GM23248 (cell line): ENCODE measurements around the gene PSMC5. TPM values are rescaled to one million over a fixed set of nuclear protein-coding genes. Genes with fewer than 3 reads are reported as not detected.
A peak's percentile ranks its signal among the peaks of the same experiment; 100 is the strongest.

Source experiments
- DNase-seq: peaks from one replicate; pipeline ENCODE4 v3.0.0-alpha.2; 2015
- H2AFZ ChIP-seq: fragments of 200-600 bp; sonication (generic); 2 replicates; pipeline ENCODE4 v1.6.1; 2016; ENCODE audit warnings: antibody characterized with exemption
- H3F3A ChIP-seq: fragments of 200-600 bp; sonication (generic); 2 replicates; pipeline ENCODE4 v1.6.1; 2016; ENCODE audit warnings: mild to moderate bottlenecking, antibody characterized with exemption, mixed run types; ENCODE audit not compliant: insufficient read depth
- H3K27ac ChIP-seq: fragments of 200-600 bp; sonication (generic); 2 replicates; pipeline ENCODE4 v1.5.1; 2016; ENCODE audit warnings: mild to moderate bottlenecking
- H3K27me3 ChIP-seq: fragments of 200-600 bp; sonication (generic); replicated peaks from 2 replicates; pipeline ENCODE4 v1.6.1; 2016; ENCODE audit warnings: mild to moderate bottlenecking; ENCODE audit not compliant: insufficient read depth
- H3K36me3 ChIP-seq: fragments of 200-600 bp; sonication (generic); 2 replicates; pipeline ENCODE4 v1.6.1; 2016; ENCODE audit warnings: low read depth, mild to moderate bottlenecking
- H3K4me1 ChIP-seq: fragments of 200-600 bp; sonication (generic); 2 replicates; pipeline ENCODE4 v1.6.1; 2016; ENCODE audit warnings: mild to moderate bottlenecking; ENCODE audit not compliant: insufficient read depth
- H3K4me2 ChIP-seq: fragments of 200-600 bp; sonication (generic); one replicate; pipeline ENCODE4 v1.6.1; 2016; ENCODE audit warnings: mild to moderate bottlenecking; ENCODE audit not compliant: unreplicated experiment
- H3K4me3 ChIP-seq: fragments of 200-600 bp; sonication (generic); 2 replicates; pipeline ENCODE4 v1.5.1; 2016; ENCODE audit warnings: mild to moderate bottlenecking
- H3K79me2 ChIP-seq: fragments of 200-600 bp; sonication (generic); 2 replicates; pipeline ENCODE4 v1.6.1; 2016; ENCODE audit warnings: mild to moderate bottlenecking; ENCODE audit not compliant: insufficient read depth
- H3K9ac ChIP-seq: fragments of 200-600 bp; sonication (generic); 2 replicates; pipeline ENCODE4 v1.6.1; 2016; ENCODE audit warnings: mild to moderate bottlenecking
- H3K9me2 ChIP-seq: fragments of 200-600 bp; sonication (generic); 2 replicates; pipeline ENCODE4 v1.6.1; 2016; ENCODE audit warnings: mixed run types, mild to moderate bottlenecking, moderate library complexity; ENCODE audit not compliant: insufficient read depth
- H3K9me3 ChIP-seq: fragments of 200-600 bp; sonication (generic); one replicate; pipeline ENCODE4 v1.6.1; 2017; ENCODE audit warnings: low read depth
- H4K20me1 ChIP-seq: fragments of 200-600 bp; sonication (generic); 2 replicates; pipeline ENCODE4 v1.6.0; 2016; ENCODE audit not compliant: insufficient read depth
- EZH2 ChIP-seq: fragments of 200-600 bp; sonication (generic); IDR thresholded peaks from 2 replicates; pipeline ENCODE4 v1.6.1; 2018; ENCODE audit warnings: antibody characterized with exemption, mild to moderate bottlenecking; ENCODE audit not compliant: insufficient read depth, poor library complexity, severe bottlenecking
- EZH2phosphoT487 ChIP-seq: fragments of 200-600 bp; sonication (generic); IDR thresholded peaks from 2 replicates; pipeline ENCODE4 v1.6.1; 2018; ENCODE audit warnings: antibody characterized with exemption, moderate library complexity, mild to moderate bottlenecking, low read depth; ENCODE audit not compliant: insufficient read depth
- WGBS, 2 experiments: methylation state at CpG; one replicate each; pipeline ENCODE4 v1.1.6; 2015 to 2017; ENCODE audit warnings: low lambda C conversion rate in 2 of 2, low coverage in 1 of 2; ENCODE audit errors: missing lambda C conversion rate in 2 of 2; 5-methylcytosine and 5-hydroxymethylcytosine counted together
- in situ Hi-C: fragments of 300-500 bp; cut with MboI; formaldehyde crosslinking; loops from 2 replicates; pipeline ENCODE4 v1.15.0; 2020
- polyA plus RNA-seq: library from polyadenylated mRNA; unstranded; fragments of >200 nt; fragmentation: Nextera tagmentation; extraction: Ambion mirVana; gene quantifications from 2 replicates; pipeline ENCODE4 v1.2.1, GENCODE V29; 2016
- total RNA-seq: library from RNA; depleted of rRNA; stranded (reverse); fragments of >200 nt; shearing (Covaris generic); gene quantifications from 2 replicates; pipeline ENCODE4 v1.2.3, GENCODE V29; 2014; rRNA removed

PSMC5 gene
- 36.2 and 60.5 TPM in 2 replicates for total RNA-seq
- polyA plus RNA-seq = 178 and 180 TPM in 2 replicates

- H3F3A ChIP-seq = peaks cover 16% of the 10 kb centered on the region
- 1 to 2% methylated on average over 56 to 58 of the region's 58 CpGs for WGBS, 2 experiments
- peaks cover 8% of the 10 kb centered on the region for H3K4me1 ChIP-seq
- H3K79me2 ChIP-seq = peaks cover 79% of the 10 kb centered on the region
- no peak for TF ChIP-seq EZH2
- TF ChIP-seq EZH2phosphoT487 = no peak
- H2AFZ ChIP-seq = peak within 1 kb of the TSS; percentile 88
- peak within 1 kb of the TSS; percentile 87 for H3K4me3 ChIP-seq
- no peaks in the 10 kb centered on the region for H3K9me3 ChIP-seq
- in situ Hi-C loops = no loop called here
- peak within 1 kb of the TSS; percentile 90 for H3K27ac ChIP-seq
- H3K9ac ChIP-seq = peak within 1 kb of the TSS; percentile 86
- H3K9me2 ChIP-seq = no peaks in the 10 kb centered on the region
- peak; percentile 97 for DNase-seq
- no peaks in the 10 kb centered on the region for H4K20me1 ChIP-seq
- H3K27me3 ChIP-seq = no peaks in the 10 kb centered on the region
- peaks cover 56% of the 10 kb centered on the region for H3K36me3 ChIP-seq
- peak within 1 kb of the TSS; percentile 91 for H3K4me2 ChIP-seq
Observed at GRCh38 chr17:63827002-63827800, at the start of gene PSMC5, which contains the start of gene FTSJ3. PSMC5 (plus strand) TSS chr17:63827431; CDS start chr17:63827491, 60 bp downstream. FTSJ3 (minus strand) TSS chr17:63827663; CDS start chr17:63826902, 761 bp downstream.

- peaks cover 52% of the 10 kb centered on the region for H4K20me1 ChIP-seq
- in situ Hi-C loops = no loop called here
- H3K9me3 ChIP-seq = no peaks in the 10 kb centered on the region
- 96 to 100% methylated on average over 1 of the region's 1 CpG for WGBS, 2 experiments
- TF ChIP-seq EZH2phosphoT487 (no peak), EZH2 (no peak)
- H3K27ac ChIP-seq = peak overlapping the region; percentile 24; the same call in 1 of the 2 replicates
- H3K4me1 ChIP-seq = peaks cover 48% of the 10 kb centered on the region
- no peak overlapping the region for H3K4me2 ChIP-seq
- no peaks in the 10 kb centered on the region for H3K9me2 ChIP-seq
- DNase-seq = peak; percentile 46
- H3K9ac ChIP-seq = no peak overlapping the region
- peaks cover 20% of the 10 kb centered on the region for H3F3A ChIP-seq
- H3K36me3 ChIP-seq = peaks cover 18% of the 10 kb centered on the region; the same call in 1 of the 2 replicates
- no peaks in the 10 kb centered on the region for H3K27me3 ChIP-seq
- no peak overlapping the region for H3K4me3 ChIP-seq
- peaks cover 100% of the 10 kb centered on the region for H3K79me2 ChIP-seq
- H2AFZ ChIP-seq = no peak overlapping the region
Observed at GRCh38 chr17:63780507-63780906, 46.7 kb upstream of the PSMC5 start.

GRCh38 chr17:63780928-63781327 is 46.3 kb upstream of the PSMC5 start:
- H3K36me3 ChIP-seq = peaks cover 18% of the 10 kb centered on the region; the same call in 1 of the 2 replicates
- in situ Hi-C loops = no loop called here
- H3K9me3 ChIP-seq = no peaks in the 10 kb centered on the region
- no peak overlapping the region for H3K9ac ChIP-seq
- WGBS, 2 experiments = 97% methylated on average over 4 of the region's 4 CpGs
- H3K4me3 ChIP-seq = no peak overlapping the region
- H2AFZ ChIP-seq = no peak overlapping the region
- peak overlapping the region; percentile 24 for H3K27ac ChIP-seq
- DNase-seq = no peak
- peaks cover 50% of the 10 kb centered on the region for H4K20me1 ChIP-seq
- no peaks in the 10 kb centered on the region for H3K9me2 ChIP-seq
- peaks cover 46% of the 10 kb centered on the region for H3K4me1 ChIP-seq
- no peaks in the 10 kb centered on the region for H3K27me3 ChIP-seq
- peaks cover 20% of the 10 kb centered on the region for H3F3A ChIP-seq
- TF ChIP-seq EZH2phosphoT487 (no peak), EZH2 (no peak)
- peaks cover 100% of the 10 kb centered on the region for H3K79me2 ChIP-seq
- no peak overlapping the region for H3K4me2 ChIP-seq

- Histone ChIP-seq H3K9ac (no peak overlapping the region), H3K27me3 (no peaks in the 10 kb centered on the region), H3K27ac (no peak overlapping the region), H3K79me2 (peaks cover 100% of the 10 kb centered on the region), H3K4me1 (peaks cover 35% of the 10 kb centered on the region), H2AFZ (no peak overlapping the region), H3K9me2 (no peaks in the 10 kb centered on the region), H3K4me3 (no peak overlapping the region), H4K20me1 (peaks cover 44% of the 10 kb centered on the region), H3K9me3 (no peaks in the 10 kb centered on the region), H3K36me3 (peaks cover 27% of the 10 kb centered on the region), H3F3A (peaks cover 25% of the 10 kb centered on the region), H3K4me2 (no peak overlapping the region)
- no peak for TF ChIP-seq EZH2
- TF ChIP-seq EZH2phosphoT487 = no peak
- DNase-seq = no peak
- 66 to 76% methylated on average over 6 of the region's 6 CpGs for WGBS, 2 experiments
- in situ Hi-C loops = no loop called here
Observed at GRCh38 chr17:63783522-63783921, 43.7 kb upstream of the PSMC5 start.
